Cardiac fibroblast (primary cell): Measurements from ENCODE around the gene EFCAB13.

Experiments
- DNase-seq, 2 donors: peaks; one replicate each; pipeline versions ENCODE4 v3.0.0 to v3.0.0-alpha.2; 2010; ENCODE audit warnings: low read depth in 2 of 2
- H3K4me3 ChIP-seq, 2 donors: replicated peaks in 1 of 2; 1 replicate in 1 of 2; 2 replicates in 1 of 2; pipeline ENCODE4 v1.5.1; 2011; ENCODE audit warnings: low read depth in 2 of 2, low read length in 2 of 2, mild to moderate bottlenecking in 2 of 2, moderate library complexity in 1 of 2
- TF ChIP-seq, protein P1 (sequence below): IDR thresholded peaks from one replicate; pipeline ENCODE4 v1.5.1; 2011; ENCODE audit warnings: low read depth, mild to moderate bottlenecking, low read length, inconsistent platforms

EFCAB13 gene

DNA sequence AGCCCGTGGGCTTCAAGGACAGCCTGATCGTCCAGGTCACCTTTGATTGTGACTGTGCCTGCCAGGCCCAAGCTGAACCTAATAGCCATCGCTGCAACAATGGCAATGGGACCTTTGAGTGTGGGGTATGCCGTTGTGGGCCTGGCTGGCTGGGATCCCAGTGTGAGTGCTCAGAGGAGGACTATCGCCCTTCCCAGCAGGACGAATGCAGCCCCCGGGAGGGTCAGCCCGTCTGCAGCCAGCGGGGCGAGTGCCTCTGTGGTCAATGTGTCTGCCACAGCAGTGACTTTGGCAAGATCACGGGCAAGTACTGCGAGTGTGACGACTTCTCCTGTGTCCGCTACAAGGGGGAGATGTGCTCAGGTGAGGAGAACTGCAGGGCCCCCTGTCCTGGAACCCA, 31.5 kb upstream of the EFCAB13 start:
- H3K4me3 ChIP-seq = no peak overlapping the region
- DNase-seq = no peak
- TF ChIP-seq, protein P1, sequence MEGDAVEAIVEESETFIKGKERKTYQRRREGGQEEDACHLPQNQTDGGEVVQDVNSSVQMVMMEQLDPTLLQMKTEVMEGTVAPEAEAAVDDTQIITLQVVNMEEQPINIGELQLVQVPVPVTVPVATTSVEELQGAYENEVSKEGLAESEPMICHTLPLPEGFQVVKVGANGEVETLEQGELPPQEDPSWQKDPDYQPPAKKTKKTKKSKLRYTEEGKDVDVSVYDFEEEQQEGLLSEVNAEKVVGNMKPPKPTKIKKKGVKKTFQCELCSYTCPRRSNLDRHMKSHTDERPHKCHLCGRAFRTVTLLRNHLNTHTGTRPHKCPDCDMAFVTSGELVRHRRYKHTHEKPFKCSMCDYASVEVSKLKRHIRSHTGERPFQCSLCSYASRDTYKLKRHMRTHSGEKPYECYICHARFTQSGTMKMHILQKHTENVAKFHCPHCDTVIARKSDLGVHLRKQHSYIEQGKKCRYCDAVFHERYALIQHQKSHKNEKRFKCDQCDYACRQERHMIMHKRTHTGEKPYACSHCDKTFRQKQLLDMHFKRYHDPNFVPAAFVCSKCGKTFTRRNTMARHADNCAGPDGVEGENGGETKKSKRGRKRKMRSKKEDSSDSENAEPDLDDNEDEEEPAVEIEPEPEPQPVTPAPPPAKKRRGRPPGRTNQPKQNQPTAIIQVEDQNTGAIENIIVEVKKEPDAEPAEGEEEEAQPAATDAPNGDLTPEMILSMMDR = no peak

DNA sequence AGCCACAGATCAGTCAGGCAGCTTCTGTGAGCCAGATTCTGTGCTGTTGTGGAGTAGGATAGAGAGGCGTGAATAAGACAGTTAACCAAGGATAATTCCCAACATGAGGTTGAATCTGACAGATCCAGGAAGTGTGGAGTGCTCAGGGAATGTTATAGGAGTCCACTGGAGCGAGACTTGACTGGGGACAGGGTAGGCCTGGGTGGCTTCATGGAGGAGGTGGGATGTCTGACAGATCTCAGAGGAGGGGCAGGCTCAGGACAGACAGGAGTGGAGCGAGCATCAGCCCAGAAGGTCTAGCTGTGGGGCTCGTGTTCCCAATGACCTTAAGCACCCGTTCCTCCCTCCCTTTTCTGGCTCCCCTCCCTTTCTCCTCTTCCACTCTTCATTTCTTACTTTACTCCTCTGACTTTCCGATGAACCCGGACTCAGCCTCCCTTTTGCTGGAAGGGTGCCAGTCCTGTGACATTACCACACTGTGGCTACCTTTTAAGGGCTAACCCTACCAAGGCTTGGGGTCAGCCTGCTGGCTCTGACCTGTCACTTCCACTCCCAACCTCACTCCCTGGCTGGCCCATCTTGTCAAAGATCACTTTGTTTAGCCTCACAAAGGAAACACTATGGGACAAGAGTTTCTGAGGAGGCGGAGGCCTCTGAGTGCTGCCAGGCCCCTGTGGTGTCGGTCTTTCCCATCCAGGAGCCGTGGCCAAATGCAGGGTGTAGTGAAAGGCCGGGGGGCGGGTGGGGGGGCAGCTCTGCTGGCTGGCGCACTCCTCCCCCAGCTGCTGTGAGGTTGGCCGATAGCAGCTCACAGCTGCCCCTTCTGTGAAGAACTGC, 28.5 kb upstream of the EFCAB13 start:
- no peak overlapping the region for H3K4me3 ChIP-seq
- no peak for DNase-seq
- TF ChIP-seq, protein P1 = no peak

DNA sequence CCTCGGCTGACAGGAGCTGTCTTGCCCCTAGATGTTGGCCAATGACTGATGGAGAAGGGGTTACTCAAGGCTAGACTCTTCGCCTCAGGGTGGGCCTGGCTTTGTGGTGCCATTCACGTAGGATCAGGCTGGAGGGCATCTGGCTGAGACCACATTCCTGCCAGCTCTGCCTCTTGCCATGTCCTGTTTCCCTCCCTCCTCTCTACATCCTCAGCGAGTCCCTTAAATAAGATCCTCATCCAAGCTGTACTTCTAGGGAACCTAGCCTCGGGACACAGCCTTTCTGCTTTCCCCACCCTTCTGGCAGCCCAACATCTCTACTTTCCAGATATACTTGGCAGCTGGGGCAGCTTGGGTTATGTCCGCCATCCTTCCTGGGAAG, 27.9 kb upstream of the EFCAB13 start:
- H3K4me3 ChIP-seq = no peak overlapping the region
- DNase-seq = no peak
- TF ChIP-seq, protein P1 = no peak

DNA sequence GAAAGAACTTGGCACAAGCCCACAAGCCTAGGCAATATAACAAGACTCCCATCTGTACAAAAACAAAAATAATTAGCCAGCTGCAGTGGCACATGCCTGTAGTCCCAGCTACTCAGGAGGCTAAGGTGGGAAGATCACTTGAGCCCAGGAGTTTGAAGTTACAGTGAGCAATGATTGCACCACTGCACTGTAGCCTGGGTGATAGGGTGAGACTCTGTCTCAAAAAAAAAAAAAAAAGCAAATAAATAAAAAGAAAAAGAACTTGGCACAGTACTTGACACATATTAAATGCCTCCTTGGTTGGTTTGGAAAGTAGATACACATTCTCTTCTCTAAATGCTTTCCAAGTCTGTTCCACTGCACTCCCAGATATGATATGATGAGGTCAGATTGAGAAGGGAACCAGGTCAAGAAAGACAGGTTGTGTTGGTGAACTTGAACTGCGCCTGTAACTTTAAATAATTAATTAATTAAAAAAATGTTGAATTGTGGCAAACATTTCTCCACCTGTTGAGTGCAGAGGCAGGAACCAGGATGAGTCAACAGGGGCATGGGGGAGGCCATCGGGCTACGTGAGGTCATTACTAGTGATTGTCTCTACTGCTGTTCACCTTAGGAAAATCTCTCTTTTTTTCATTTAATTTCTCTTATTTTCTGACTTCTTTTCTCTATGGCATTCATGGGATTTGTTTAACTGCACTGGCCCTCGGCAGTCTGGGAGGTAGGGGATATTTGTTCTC, 25.9 kb upstream of the EFCAB13 start:
- TF ChIP-seq, protein P1 = no peak
- peak in 1 of 2 donors; percentile 40 for DNase-seq
- no peak overlapping the region for H3K4me3 ChIP-seq

DNA sequence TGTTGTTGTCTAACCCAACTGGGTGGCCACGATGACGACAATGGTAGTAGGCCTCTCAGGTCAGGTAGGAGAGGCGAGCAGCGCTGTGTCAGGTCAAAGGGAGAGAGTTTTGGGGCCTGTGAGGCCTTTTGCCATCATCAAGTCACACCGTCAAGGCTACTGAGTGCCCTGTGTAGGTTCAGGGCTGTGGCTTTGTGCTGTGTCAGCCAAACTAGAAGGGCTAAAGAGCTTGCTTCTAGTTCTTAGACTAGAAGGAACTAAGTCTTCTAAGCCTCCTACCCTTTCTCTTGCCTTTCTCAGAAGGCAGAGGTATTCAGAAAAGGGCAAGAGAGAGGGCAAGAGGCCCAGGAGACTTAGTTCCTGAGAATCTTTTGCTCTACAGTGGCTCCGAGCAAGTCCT, 25.0 kb upstream of the EFCAB13 start:
- TF ChIP-seq, protein P1 = no peak
- no peak overlapping the region for H3K4me3 ChIP-seq
- DNase-seq = no peak

DNA sequence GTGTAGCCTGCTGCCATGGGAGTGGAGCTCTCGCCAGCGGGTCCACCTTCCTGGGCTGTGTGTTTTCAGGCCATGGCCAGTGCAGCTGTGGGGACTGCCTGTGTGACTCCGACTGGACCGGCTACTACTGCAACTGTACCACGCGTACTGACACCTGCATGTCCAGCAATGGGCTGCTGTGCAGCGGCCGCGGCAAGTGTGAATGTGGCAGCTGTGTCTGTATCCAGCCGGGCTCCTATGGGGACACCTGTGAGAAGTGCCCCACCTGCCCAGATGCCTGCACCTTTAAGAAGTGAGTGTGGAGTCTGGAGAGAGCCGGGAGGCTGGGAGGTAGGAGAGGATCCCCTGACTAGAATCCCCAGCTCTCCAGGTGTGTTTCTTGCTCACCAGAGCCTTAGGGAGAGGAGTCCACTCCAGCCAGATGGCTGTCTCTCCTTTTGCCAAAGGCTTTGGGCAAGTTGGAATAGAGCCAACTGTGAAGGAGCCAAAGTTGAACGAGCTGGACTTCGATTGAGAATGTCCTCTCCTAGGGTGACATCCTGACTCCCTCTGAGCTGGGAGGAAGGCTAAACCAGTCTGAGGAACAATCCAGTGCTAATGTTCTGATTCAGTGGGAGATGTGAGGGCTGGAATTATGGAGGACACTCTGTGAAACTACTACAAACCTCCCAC, 24.4 kb upstream of the EFCAB13 start:
- TF ChIP-seq, protein P1 = no peak

More for the DNA sequence above, 24.4 kb upstream of the EFCAB13 start:
- H3K4me3 ChIP-seq = no peak overlapping the region
- DNase-seq = no peak
